Muscle layer of colon (tissue), 2 donors: Measurements from ENCODE around the gene ROBO1.

Experiments used
- H3K27ac ChIP-seq: one replicate; pipeline ENCODE4 v1.7.0; 2013; ENCODE audit warnings: low read depth, mild to moderate bottlenecking, low read length, moderate library complexity
- H3K27me3 ChIP-seq, 2 donors: one replicate each; pipeline ENCODE4 v1.7.0; 2013; ENCODE audit warnings: low read length in 2 of 2, mild to moderate bottlenecking in 2 of 2; ENCODE audit not compliant: insufficient read depth in 2 of 2, control insufficient read depth in 1 of 2
- H3K36me3 ChIP-seq: one replicate; pipeline ENCODE4 v1.7.0; 2013; ENCODE audit warnings: mild to moderate bottlenecking, low read length; ENCODE audit not compliant: insufficient read depth
- H3K4me1 ChIP-seq: one replicate; pipeline ENCODE4 v1.7.0; 2013; ENCODE audit warnings: mild to moderate bottlenecking, low read length; ENCODE audit not compliant: insufficient read depth
- H3K4me3 ChIP-seq, 2 donors: one replicate each; pipeline ENCODE4 v1.7.0; 2013; ENCODE audit warnings: low read length in 2 of 2, low read depth in 1 of 2, mild to moderate bottlenecking in 1 of 2, moderate library complexity in 1 of 2
- H3K9ac ChIP-seq: one replicate; pipeline ENCODE4 v1.7.0; 2013; ENCODE audit warnings: low read length
- H3K9me3 ChIP-seq: one replicate; pipeline ENCODE4 v1.7.0; 2013; ENCODE audit warnings: mild to moderate bottlenecking, low read length
- donor health status: abdominal sarcoma.
- donor health status: Adenocarcinoma of cecum.

Gene ROBO1

GRCh38 chr3:79670178-79670577 lies 97.6 kb downstream of the ROBO1 start:
- H3K27ac ChIP-seq = no peak overlapping the region
- H3K36me3 ChIP-seq = no peaks in the 10 kb centered on the region
- H3K9me3 ChIP-seq = no peaks in the 10 kb centered on the region
- H3K4me3 ChIP-seq = no peak overlapping the region
- no peaks in the 10 kb centered on the region for H3K27me3 ChIP-seq
- H3K9ac ChIP-seq = no peak overlapping the region
- H3K4me1 ChIP-seq = no peaks in the 10 kb centered on the region

DNA sequence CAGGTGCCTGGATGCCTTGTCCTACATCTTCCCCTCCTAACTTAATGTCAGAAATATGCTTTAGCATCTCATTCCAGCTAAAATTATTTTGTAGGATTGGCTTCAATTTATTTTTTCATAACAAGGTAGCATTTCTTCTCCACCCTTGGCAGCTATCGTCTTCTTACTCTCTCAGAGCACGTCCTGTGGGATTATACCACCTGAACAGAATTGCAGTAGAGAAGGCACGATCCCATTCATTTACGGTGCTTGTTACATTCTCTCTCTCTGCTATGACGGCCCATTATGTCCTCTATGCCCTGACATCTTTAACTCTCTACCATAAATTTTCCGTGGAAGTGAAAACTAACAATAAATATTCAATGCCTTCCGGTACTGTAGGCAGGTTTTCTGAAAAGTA lies 103.3 kb downstream of the ROBO1 start:
- Histone ChIP-seq H3K9me3 (no peaks in the 10 kb centered on the region), H3K27me3 (no peaks in the 10 kb centered on the region), H3K4me3 (no peak overlapping the region), H3K9ac (no peak overlapping the region), H3K36me3 (no peaks in the 10 kb centered on the region), H3K4me1 (no peaks in the 10 kb centered on the region), H3K27ac (no peak overlapping the region)

- Histone ChIP-seq H3K4me3 (no peak overlapping the region), H3K27ac (no peak overlapping the region), H3K36me3 (no peaks in the 10 kb centered on the region), H3K27me3 (no peaks in the 10 kb centered on the region), H3K4me1 (no peaks in the 10 kb centered on the region), H3K9ac (no peak overlapping the region), H3K9me3 (no peaks in the 10 kb centered on the region)
Measured at GRCh38 chr3:79661896-79662295, 105.9 kb downstream of the ROBO1 start.

- no peaks in the 10 kb centered on the region for H3K9me3 ChIP-seq
- H3K36me3 ChIP-seq = no peaks in the 10 kb centered on the region
- no peak overlapping the region for H3K9ac ChIP-seq
- no peak overlapping the region for H3K4me3 ChIP-seq
- no peaks in the 10 kb centered on the region for H3K27me3 ChIP-seq
- no peak overlapping the region for H3K27ac ChIP-seq
- H3K4me1 ChIP-seq = no peaks in the 10 kb centered on the region
Measured at GRCh38 chr3:79657076-79657475, 110.7 kb downstream of the ROBO1 start.

DNA sequence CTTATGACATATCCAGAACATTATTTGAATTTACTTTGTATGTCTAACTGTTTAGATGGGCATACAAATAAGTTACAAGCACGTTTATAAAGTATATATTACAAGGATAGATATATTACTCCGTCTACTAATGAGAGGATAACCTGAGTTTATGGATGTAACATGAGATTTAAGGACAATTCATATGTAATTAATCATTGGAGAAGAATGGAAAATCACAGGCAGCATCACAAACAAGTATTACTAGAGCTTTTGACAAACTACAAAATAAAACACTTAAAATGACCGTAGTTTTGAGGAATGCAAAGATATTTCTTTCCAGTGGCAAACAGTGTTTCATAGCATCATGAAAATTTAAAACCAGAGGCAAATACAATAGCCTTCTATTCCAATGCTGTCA lies 113.8 kb downstream of the ROBO1 start:
- H3K9ac ChIP-seq = no peak overlapping the region
- H3K36me3 ChIP-seq = no peaks in the 10 kb centered on the region
- H3K4me3 ChIP-seq = no peak overlapping the region
- H3K9me3 ChIP-seq = no peaks in the 10 kb centered on the region
- H3K27me3 ChIP-seq = no peaks in the 10 kb centered on the region
- no peak overlapping the region for H3K27ac ChIP-seq
- H3K4me1 ChIP-seq = no peaks in the 10 kb centered on the region

GRCh38 chr3:79653266-79653830 lies 114.5 kb downstream of the ROBO1 start:
- H3K36me3 ChIP-seq = no peaks in the 10 kb centered on the region
- H3K27me3 ChIP-seq = no peaks in the 10 kb centered on the region
- H3K4me1 ChIP-seq = no peaks in the 10 kb centered on the region
- no peak overlapping the region for H3K27ac ChIP-seq
- H3K9me3 ChIP-seq = no peaks in the 10 kb centered on the region
- H3K9ac ChIP-seq = no peak overlapping the region
- no peak overlapping the region for H3K4me3 ChIP-seq

DNA sequence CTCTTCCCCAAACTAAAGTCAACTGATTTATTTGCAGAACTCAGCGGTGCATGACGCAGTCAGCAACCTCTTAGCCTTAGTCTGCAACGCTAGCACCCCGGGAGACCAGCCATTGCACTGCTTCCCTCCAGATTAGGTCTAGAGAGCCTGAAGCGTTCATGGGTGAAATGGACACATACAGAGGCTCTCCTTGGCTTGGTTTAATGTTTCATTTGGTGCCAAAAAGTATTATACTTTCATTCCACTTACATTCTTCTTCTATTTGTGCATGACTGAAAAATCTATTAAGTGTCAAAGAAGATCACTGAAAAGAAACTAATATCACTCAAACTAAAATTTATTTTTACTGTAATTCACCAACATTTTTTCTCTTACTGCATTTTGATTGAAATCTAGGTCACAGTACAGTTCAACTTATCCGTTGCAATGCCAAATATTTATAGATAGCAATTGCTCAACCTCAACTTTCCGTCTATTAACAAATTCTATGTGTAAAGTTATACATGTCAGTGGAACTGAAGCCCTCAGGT lies 116.2 kb downstream of the ROBO1 start:
- Histone ChIP-seq H3K36me3 (no peaks in the 10 kb centered on the region), H3K9me3 (no peaks in the 10 kb centered on the region), H3K27me3 (no peaks in the 10 kb centered on the region), H3K4me1 (no peaks in the 10 kb centered on the region), H3K27ac (no peak overlapping the region), H3K9ac (no peak overlapping the region), H3K4me3 (no peak overlapping the region)

GRCh38 chr3:79639855-79640254 lies 127.9 kb downstream of the ROBO1 start:
- no peak overlapping the region for H3K9ac ChIP-seq
- no peaks in the 10 kb centered on the region for H3K4me1 ChIP-seq
- no peaks in the 10 kb centered on the region for H3K9me3 ChIP-seq

DNA sequence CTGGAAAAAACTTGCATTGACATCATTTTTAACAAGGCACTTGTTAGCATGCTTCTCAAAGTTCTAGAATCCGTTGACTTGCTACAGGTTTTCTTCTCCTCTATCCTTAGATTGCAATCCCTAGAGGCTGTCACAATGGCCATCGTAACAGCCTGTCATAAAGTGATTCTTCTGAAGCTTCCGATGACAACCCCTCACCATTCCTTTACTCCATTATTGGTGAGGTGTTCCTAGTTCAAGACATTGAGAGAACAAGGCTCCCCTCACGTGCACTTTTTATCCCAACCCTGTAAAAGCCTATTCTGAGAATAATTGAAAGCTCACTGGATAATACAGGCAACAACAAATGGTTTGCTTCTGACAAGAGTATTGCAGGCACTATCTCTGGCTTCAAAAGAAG lies 131.4 kb downstream of the ROBO1 start:
- Histone ChIP-seq H3K9me3 (no peaks in the 10 kb centered on the region), H3K36me3 (no peaks in the 10 kb centered on the region), H3K4me1 (no peaks in the 10 kb centered on the region), H3K27ac (no peak overlapping the region), H3K4me3 (no peak overlapping the region), H3K9ac (no peak overlapping the region), H3K27me3 (no peaks in the 10 kb centered on the region)

More at GRCh38 chr3:79639855-79640254, 127.9 kb downstream of the ROBO1 start:
- H3K27me3 ChIP-seq = no peaks in the 10 kb centered on the region
- no peak overlapping the region for H3K27ac ChIP-seq
- no peak overlapping the region for H3K4me3 ChIP-seq
- H3K36me3 ChIP-seq = no peaks in the 10 kb centered on the region

DNA sequence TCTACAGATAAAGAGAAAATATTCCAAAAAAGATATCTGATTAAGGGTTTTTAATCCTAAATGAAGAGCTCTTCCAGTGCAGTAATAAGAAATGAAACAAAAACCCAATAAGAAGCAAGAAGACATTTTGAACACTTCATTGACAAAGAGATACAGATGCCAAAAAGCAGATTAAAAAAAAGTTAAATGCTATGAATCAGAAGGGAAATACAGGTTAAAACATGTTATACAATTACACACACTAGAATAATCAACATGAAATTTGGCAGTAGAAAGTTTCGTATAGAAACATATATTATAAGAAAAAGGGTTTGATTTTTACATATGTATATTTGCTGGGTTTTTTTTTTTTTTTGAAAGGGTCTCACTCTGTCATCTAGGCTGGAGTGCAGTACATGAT lies 135.0 kb downstream of the ROBO1 start:
- H3K9me3 ChIP-seq = no peaks in the 10 kb centered on the region
- H3K27me3 ChIP-seq = no peaks in the 10 kb centered on the region
- no peak overlapping the region for H3K4me3 ChIP-seq
- H3K4me1 ChIP-seq = no peaks in the 10 kb centered on the region
- H3K9ac ChIP-seq = no peak overlapping the region
- no peaks in the 10 kb centered on the region for H3K36me3 ChIP-seq
- no peak overlapping the region for H3K27ac ChIP-seq

- Histone ChIP-seq H3K27me3 (no peaks in the 10 kb centered on the region), H3K9ac (no peak overlapping the region), H3K27ac (no peak overlapping the region), H3K4me1 (no peaks in the 10 kb centered on the region), H3K36me3 (no peaks in the 10 kb centered on the region), H3K9me3 (no peaks in the 10 kb centered on the region), H3K4me3 (no peak overlapping the region)
Measured at GRCh38 chr3:79618883-79619282, 148.9 kb downstream of the ROBO1 start.

- no peak overlapping the region for H3K27ac ChIP-seq
Measured at GRCh38 chr3:79606414-79606813, 161.4 kb downstream of the ROBO1 start.

More at GRCh38 chr3:79606414-79606813, 161.4 kb downstream of the ROBO1 start:
- Histone ChIP-seq H3K36me3 (no peaks in the 10 kb centered on the region), H3K9me3 (no peaks in the 10 kb centered on the region), H3K27me3 (no peaks in the 10 kb centered on the region), H3K4me1 (no peaks in the 10 kb centered on the region), H3K9ac (no peak overlapping the region), H3K4me3 (no peak overlapping the region)
